ENCODE measurements around the gene PPP1R3E.

DNA sequence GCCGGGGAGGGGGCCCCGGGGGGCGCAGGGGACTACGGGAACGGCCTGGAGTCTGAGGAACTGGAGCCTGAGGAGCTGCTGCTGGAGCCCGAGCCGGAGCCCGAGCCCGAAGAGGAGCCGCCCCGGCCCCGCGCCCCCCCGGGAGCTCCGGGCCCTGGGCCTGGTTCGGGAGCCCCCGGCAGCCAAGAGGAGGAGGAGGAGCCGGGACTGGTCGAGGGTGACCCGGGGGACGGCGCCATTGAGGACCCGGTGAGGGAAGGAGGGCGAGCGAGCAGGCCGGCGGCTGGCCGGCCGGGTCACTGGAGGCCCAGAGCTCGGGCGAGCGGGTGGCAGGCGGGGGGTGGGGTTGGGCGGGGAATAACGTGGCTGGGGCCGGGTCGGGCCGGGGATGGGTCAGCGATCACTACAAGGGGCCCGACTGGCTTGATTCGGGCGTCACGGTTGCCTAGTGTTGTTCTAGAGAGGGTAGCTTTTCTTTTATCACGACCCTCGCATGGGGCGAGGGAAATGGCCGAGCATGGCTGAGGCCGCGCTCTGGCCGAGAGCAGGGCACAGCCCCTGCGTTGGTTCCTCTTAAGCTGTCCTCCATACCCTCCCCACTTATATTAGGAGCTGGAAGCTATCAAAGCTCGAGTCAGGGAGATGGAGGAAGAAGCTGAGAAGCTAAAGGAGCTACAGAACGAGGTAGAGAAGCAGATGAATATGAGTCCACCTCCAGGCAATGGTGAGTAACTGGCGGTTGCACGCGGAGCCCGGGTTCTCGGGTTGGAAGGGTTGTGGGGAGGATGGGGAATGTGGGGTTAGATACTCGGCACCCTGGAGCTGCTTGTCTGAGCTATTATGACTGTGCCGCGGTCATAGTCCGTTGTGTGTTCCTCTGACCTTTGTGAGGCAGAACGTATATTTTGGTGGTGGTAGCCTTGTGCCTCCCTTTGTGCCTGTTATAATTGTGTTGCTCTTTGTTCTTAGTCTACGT is 19.2 kb upstream of the PPP1R3E start:
- TF ChIP-seq, protein P1, sequence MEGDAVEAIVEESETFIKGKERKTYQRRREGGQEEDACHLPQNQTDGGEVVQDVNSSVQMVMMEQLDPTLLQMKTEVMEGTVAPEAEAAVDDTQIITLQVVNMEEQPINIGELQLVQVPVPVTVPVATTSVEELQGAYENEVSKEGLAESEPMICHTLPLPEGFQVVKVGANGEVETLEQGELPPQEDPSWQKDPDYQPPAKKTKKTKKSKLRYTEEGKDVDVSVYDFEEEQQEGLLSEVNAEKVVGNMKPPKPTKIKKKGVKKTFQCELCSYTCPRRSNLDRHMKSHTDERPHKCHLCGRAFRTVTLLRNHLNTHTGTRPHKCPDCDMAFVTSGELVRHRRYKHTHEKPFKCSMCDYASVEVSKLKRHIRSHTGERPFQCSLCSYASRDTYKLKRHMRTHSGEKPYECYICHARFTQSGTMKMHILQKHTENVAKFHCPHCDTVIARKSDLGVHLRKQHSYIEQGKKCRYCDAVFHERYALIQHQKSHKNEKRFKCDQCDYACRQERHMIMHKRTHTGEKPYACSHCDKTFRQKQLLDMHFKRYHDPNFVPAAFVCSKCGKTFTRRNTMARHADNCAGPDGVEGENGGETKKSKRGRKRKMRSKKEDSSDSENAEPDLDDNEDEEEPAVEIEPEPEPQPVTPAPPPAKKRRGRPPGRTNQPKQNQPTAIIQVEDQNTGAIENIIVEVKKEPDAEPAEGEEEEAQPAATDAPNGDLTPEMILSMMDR (conservative IDR thresholded peaks at IDR 0.05; ENCODE audit: low read depth, low read length) = no peak
- no peak for TF ChIP-seq EZH2 (IDR thresholded peaks at IDR 0.05; ENCODE audit: borderline replicate concordance, low read depth, low read length, poor library complexity, severe bottlenecking)
